SH-SY5Y (cell line): ENCODE results near the gene ZDHHC8.

Experiments
- GATA2 ChIP-seq: IDR thresholded peaks from 2 replicates; pipeline ENCODE4 v1.6.1; 2011; ENCODE audit warnings: mild to moderate bottlenecking, low read depth, low read length
- GATA3 ChIP-seq: IDR thresholded peaks from 2 replicates; pipeline ENCODE4 v1.6.1; 2011; ENCODE audit warnings: low read depth, mild to moderate bottlenecking, low read length, moderate library complexity

DNA sequence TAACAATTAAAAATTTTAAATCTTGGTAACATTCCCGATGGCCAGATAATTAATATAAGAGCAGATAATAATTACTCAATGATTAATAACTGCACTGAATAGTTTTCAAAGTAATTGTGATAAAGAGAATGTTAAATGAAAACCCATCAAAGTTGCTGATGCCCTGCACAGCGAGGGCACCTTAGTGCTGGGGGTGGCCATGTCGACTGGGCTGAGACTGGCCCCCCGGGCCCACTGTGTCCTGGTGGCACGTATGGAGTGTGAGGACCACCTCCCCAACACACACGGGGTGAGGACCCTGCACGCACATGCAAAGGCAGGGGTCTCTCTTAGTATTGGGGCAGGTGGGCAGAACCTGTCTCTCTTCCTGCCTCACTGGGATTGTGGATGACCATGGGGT lies 34.3 kb downstream of the ZDHHC8 start:
- TF ChIP-seq GATA3 (no peak), GATA2 (no peak)
